Endothelial cell of umbilical vein (primary cell): ENCODE measurements around the gene SPINK13. TPM values are rescaled to one million over a fixed set of nuclear protein-coding genes. Genes with fewer than 3 reads are reported as not detected.

Experiments used
- BruUV-seq: library from RNA; stranded (reverse); fragments of 400-500 nt; replicated peaks from 2 replicates; lab custom pipeline; 2021; lab: Mats Ljungman, UMichigan
- CTCF ChIA-PET: fragments of 300-600, 350-600 bp; sonication (Branson Sonifier 250); formaldehyde crosslinking; loops from one replicate; lab custom pipeline; 2021; ENCODE audit warnings: antibody characterized with exemption, inconsistent platforms; lab: Charles Lee
- POLR2A ChIA-PET: fragments of 300-600, 350-600 bp; sonication (Branson Sonifier 250); formaldehyde crosslinking; loops from one replicate; lab custom pipeline; 2021; ENCODE audit warnings: antibody characterized with exemption, inconsistent platforms; lab: Charles Lee
- DNase-seq: peaks from one replicate; pipeline ENCODE4 v3.0.0-alpha.2; 2011; ENCODE audit warnings: low read depth, low spot score
- FAIRE-seq: peaks from 2 replicates; lab custom pipeline; 2011; peaks lifted over from hg19 to GRCh38; lab: Jason Lieb, UNC
- H2AFZ ChIP-seq: 2 replicates; pipeline ENCODE4 v1.6.0; 2012; ENCODE audit warnings: low read depth, low read length, control low read depth, inconsistent platforms
- H3K27ac ChIP-seq: 2 replicates; pipeline ENCODE4 v1.5.1; 2011; ENCODE audit warnings: low read depth, mild to moderate bottlenecking, control low read depth, low read length, moderate library complexity; ENCODE audit not compliant: insufficient read depth
- H3K27me3 ChIP-seq, 2 experiments: 2 replicates each; pipeline versions ENCODE4 v1.6.0 to v1.6.1; 2011; ENCODE audit warnings: low read length in 2 of 2, mixed read lengths in 1 of 2; ENCODE audit not compliant: control insufficient read depth in 2 of 2, insufficient read depth in 2 of 2
- H3K36me3 ChIP-seq, 2 experiments: 2 replicates in 1 of 2; 3 replicates in 1 of 2; pipeline ENCODE4 v1.5.1; 2011; ENCODE audit warnings: low read length in 2 of 2, mild to moderate bottlenecking in 1 of 2, moderate library complexity in 1 of 2; ENCODE audit not compliant: control insufficient read depth in 2 of 2, insufficient read depth in 2 of 2; ENCODE audit errors: extremely low read depth in 1 of 2
- H3K4me1 ChIP-seq: 3 replicates; pipeline ENCODE4 v1.5.1; 2011; ENCODE audit warnings: mild to moderate bottlenecking, low read length; ENCODE audit not compliant: control insufficient read depth, insufficient read depth; ENCODE audit errors: extremely low read depth
- H3K4me2 ChIP-seq: 2 replicates; pipeline ENCODE4 v1.6.1; 2011; ENCODE audit warnings: low read length, control low read depth, mixed read lengths; ENCODE audit not compliant: insufficient read depth
- H3K4me3 ChIP-seq, 3 experiments: fragments of 200-600 bp in 1 of 3; sonication (generic), shearing (Covaris generic) in 1 of 3; replicated peaks in 1 of 3; 2 replicates each; pipeline ENCODE4 v1.5.1; 2011 to 2016; ENCODE audit warnings: control low read depth in 3 of 3, low read length in 3 of 3, mild to moderate bottlenecking in 2 of 3, inconsistent platforms in 1 of 3, low read depth in 1 of 3, moderate library complexity in 1 of 3; ENCODE audit not compliant: insufficient read depth in 1 of 3
- H3K79me2 ChIP-seq: 2 replicates; pipeline ENCODE4 v1.6.0; 2012; ENCODE audit warnings: low read length, inconsistent platforms; ENCODE audit not compliant: control insufficient read depth, insufficient read depth
- H3K9ac ChIP-seq: replicated peaks from 2 replicates; pipeline ENCODE3; 2011; ENCODE audit warnings: low read length, control low read depth; ENCODE audit not compliant: insufficient read depth; ENCODE audit errors: extremely low read depth
- H3K9me1 ChIP-seq: replicated peaks from 3 replicates; pipeline ENCODE4 v1.6.0; 2011; ENCODE audit warnings: mild to moderate bottlenecking, low read length; ENCODE audit not compliant: control insufficient read depth, insufficient read depth; ENCODE audit errors: extremely low read depth
- H3K9me3 ChIP-seq: replicated peaks from 2 replicates; pipeline ENCODE4 v1.5.1; 2012; ENCODE audit warnings: low read length, inconsistent platforms; ENCODE audit not compliant: control insufficient read depth, insufficient read depth
- H4K20me1 ChIP-seq: replicated peaks from 2 replicates; pipeline ENCODE3; 2011; ENCODE audit warnings: mild to moderate bottlenecking, low read length; ENCODE audit not compliant: control insufficient read depth, insufficient read depth; ENCODE audit errors: extremely low read depth
- CTCF ChIP-seq, 2 donors: IDR thresholded peaks; 1 replicate in 1 of 2; 2 replicates in 1 of 2; pipeline ENCODE4 v1.5.1; 2011; ENCODE audit warnings: low read length in 2 of 2, mild to moderate bottlenecking in 2 of 2, moderate library complexity in 2 of 2, control low read depth in 1 of 2, inconsistent platforms in 1 of 2, low read depth in 1 of 2; ENCODE audit not compliant: insufficient read depth in 1 of 2; ENCODE audit errors: extremely low read depth in 1 of 2
- EZH2 ChIP-seq: IDR thresholded peaks from 2 replicates; pipeline ENCODE4 v1.6.1; 2012; ENCODE audit warnings: borderline replicate concordance, low read depth, mild to moderate bottlenecking, moderate library complexity, low read length, inconsistent platforms; ENCODE audit not compliant: severe bottlenecking
- FOS ChIP-seq: IDR thresholded peaks from 2 replicates; pipeline ENCODE4 v1.6.1; 2011; ENCODE audit warnings: mild to moderate bottlenecking, low read length, moderate library complexity, borderline replicate concordance; ENCODE audit not compliant: insufficient read depth
- GATA2 ChIP-seq: IDR thresholded peaks from 2 replicates; pipeline ENCODE4 v1.7.0; 2011; ENCODE audit warnings: low read depth, mild to moderate bottlenecking, moderate library complexity, mixed read lengths, low read length; ENCODE audit not compliant: insufficient read length, insufficient read depth
- JUN ChIP-seq: IDR thresholded peaks from 2 replicates; pipeline ENCODE4 v1.6.1; 2011; ENCODE audit warnings: borderline replicate concordance, low read depth; ENCODE audit not compliant: insufficient read length, insufficient read depth
- MAX ChIP-seq: IDR thresholded peaks from 2 replicates; pipeline ENCODE4 v1.6.1; 2011; ENCODE audit not compliant: insufficient read depth, insufficient read length
- MYC ChIP-seq: IDR thresholded peaks from one replicate; pipeline ENCODE4 v1.6.1; 2011; ENCODE audit warnings: mild to moderate bottlenecking, low read depth, low read length
- POLR2A ChIP-seq: IDR thresholded peaks from 2 replicates; pipeline ENCODE4 v1.6.1; 2012; ENCODE audit warnings: low read depth, mild to moderate bottlenecking, control low read depth, low read length
- POLR2AphosphoS5 ChIP-seq: IDR thresholded peaks from 2 replicates; pipeline ENCODE4 v1.6.1; 2012; ENCODE audit warnings: low read depth, mild to moderate bottlenecking, control low read depth, low read length, moderate library complexity; ENCODE audit not compliant: insufficient read depth
- dilution Hi-C: fragments of 300-500 bp; cut with MboI; formaldehyde crosslinking; loops from one replicate; pipeline ENCODE4 v1.15.0; 2019; ENCODE audit warnings: low sequenced_read_pairs; ENCODE audit not compliant: extremely low pct_ligation_motif_present
- intact Hi-C: fragments of 100-400 bp; cut with micrococcal nuclease; formaldehyde crosslinking; loops from one replicate; pipeline ENCODE4 v1.10.0; 2022
- polyA plus RNA-seq, 4 experiments: library from polyadenylated mRNA; depleted of rRNA in 3 of 4; stranded (reverse) in 3 of 4; unstranded in 1 of 4; fragments of >200 nt; gene quantifications; 2 replicates each; pipeline versions ENCODE4 v1.2.1 to v1.2.3, GENCODE V29; 2011 to 2012; ENCODE audit warnings: missing spikeins in 1 of 4
- total RNA-seq: library from RNA; stranded (reverse); gene quantifications from 2 replicates; pipeline ENCODE4 v1.2.3, GENCODE V29; 2021

Gene SPINK13
- total and polyA plus RNA-seq, 2 donors (not counting 3 experiments of a cell fraction or from before 2014, with no cell fraction given), result not detected

GRCh38 chr5:148237785-148238417, 30.7 kb upstream of the SPINK13 start:
- H3K4me3 ChIP-seq, result no peak overlapping the region
- no peak overlapping the region for H3K9ac ChIP-seq
- H2AFZ ChIP-seq, result no peak overlapping the region
- ChIA-PET POLR2A (no interaction called here), CTCF (interaction anchor here (0.9 to 1.6 kb wide), 3 partner anchors 10 to 45 kb away, joined by 3 read pairs; no protein-coding TSS in a partner anchor)
- H4K20me1 ChIP-seq, result no peaks in the 10 kb centered on the region
- H3K27me3 ChIP-seq, result no peaks in the 10 kb centered on the region
- no TSS peak for BruUV-seq
- no peaks in the 10 kb centered on the region for H3K4me1 ChIP-seq
- intact Hi-C loops (no loop called here), dilution Hi-C loops (no loop called here)
- no peaks in the 10 kb centered on the region for H3K79me2 ChIP-seq
- H3K27ac ChIP-seq, result no peak overlapping the region
- no peaks in the 10 kb centered on the region for H3K36me3 ChIP-seq
- TF ChIP-seq MAX (no peak), GATA2 (no peak), MYC (no peak), EZH2 (no peak), POLR2A (no peak), POLR2AphosphoS5 (no peak), CTCF (IDR thresholded peaks at IDR 0.05; ENCODE audit: extremely low read depth in 1 of 2, insufficient read depth in 1 of 2, low read depth in 1 of 2, low read length in 2 of 2) (no peak), JUN (no peak), FOS (no peak)
- H3K4me2 ChIP-seq, result no peak overlapping the region
- no peaks in the 10 kb centered on the region for H3K9me3 ChIP-seq
- no peaks in the 10 kb centered on the region for H3K9me1 ChIP-seq
- no peak for DNase-seq
- FAIRE-seq, result no peak
